Hepatic stellate cell (primary cell): Measurements from ENCODE around the gene SLC30A7.
"Not testable (repeated sequence)": the region's sequence is repeated elsewhere in the genome, so short reads cannot be mapped to it uniquely, and the experiment has no call there.

Experiments used
- DNase-seq: peaks from one replicate; pipeline ENCODE4 v3.0.0; 2011; ENCODE audit warnings: low spot score

SLC30A7 gene

GRCh38 chr1:100891380-100891779, 4.5 kb upstream of the SLC30A7 start:
- no peak for DNase-seq

- DNase-seq: no peak
Measured at GRCh38 chr1:100892554-100892953, 3.3 kb upstream of the SLC30A7 start.

GRCh38 chr1:100893718-100894117, 2.2 kb upstream of the SLC30A7 start:
- DNase-seq: no peak

GRCh38 chr1:100894603-100895539, 1.0 kb upstream of the SLC30A7 start, which contains the start of gene EXTL2:
Gene EXTL2, minus strand, starts transcription at chr1:100894842. Its CDS starts 6,085 bp downstream, at chr1:100888757.
- DNase-seq: peak; percentile 73

GRCh38 chr1:100896481-100896982, 642 bp downstream of the SLC30A7 start:
- peak; percentile 48 for DNase-seq

GRCh38 chr1:100902365-100902764, 6.5 kb downstream of the SLC30A7 start:
- DNase-seq: no peak

- no peak for DNase-seq
Measured at GRCh38 chr1:100903777-100904176, 7.9 kb downstream of the SLC30A7 start.

GRCh38 chr1:100904528-100904927, 8.6 kb downstream of the SLC30A7 start:
- no peak for DNase-seq

GRCh38 chr1:100905181-100905580, 9.3 kb downstream of the SLC30A7 start:
- no peak for DNase-seq

GRCh38 chr1:100907887-100908286, 12.0 kb downstream of the SLC30A7 start:
- DNase-seq: no peak

- no peak for DNase-seq
Measured at GRCh38 chr1:100909018-100909417, 13.1 kb downstream of the SLC30A7 start.

- DNase-seq: no peak
Measured at GRCh38 chr1:100912019-100912418, 16.1 kb downstream of the SLC30A7 start.

GRCh38 chr1:100921110-100921706, 25.3 kb downstream of the SLC30A7 start:
- DNase-seq: no peak

GRCh38 chr1:100924212-100924611, 28.3 kb downstream of the SLC30A7 start:
- DNase-seq: no peak

- DNase-seq: no peak
Measured at GRCh38 chr1:100924991-100925390, 29.1 kb downstream of the SLC30A7 start.

- no peak for DNase-seq
Measured at GRCh38 chr1:100926240-100926639, 30.4 kb downstream of the SLC30A7 start.

GRCh38 chr1:100927276-100927675, 31.4 kb downstream of the SLC30A7 start:
- no peak for DNase-seq

GRCh38 chr1:100928128-100928527, 32.2 kb downstream of the SLC30A7 start:
- DNase-seq: no peak

GRCh38 chr1:100930494-100930893, 34.6 kb downstream of the SLC30A7 start:
- DNase-seq: no peak

GRCh38 chr1:100931716-100932115, 35.8 kb downstream of the SLC30A7 start:
- DNase-seq: no peak

GRCh38 chr1:100933555-100933954, 37.7 kb downstream of the SLC30A7 start:
- not testable (repeated sequence) for DNase-seq

- DNase-seq: no peak
Measured at GRCh38 chr1:100936194-100936967, 40.5 kb downstream of the SLC30A7 start.
